Thyroid gland (tissue), 4 donors: ENCODE measurements around the gene CCR6.

Source experiments
- POLR2A ChIP-seq, 2 donors: fragments of 450-650 bp; IDR thresholded peaks; one replicate each; pipeline ENCODE4 v1.6.1; 2017; ENCODE audit warnings: antibody characterized with exemption in 2 of 2, mild to moderate bottlenecking in 2 of 2, moderate library complexity in 1 of 2
- TF ChIP-seq, protein P1 (sequence below), 6 experiments: fragments of 200-600 bp in 3 of 6; fragments of 450-650 bp in 3 of 6; sonication (generic) in 3 of 6; IDR thresholded peaks; one replicate each; pipeline ENCODE4 v1.5.1; 2016 to 2019; ENCODE audit warnings: antibody characterized with exemption in 6 of 6, mild to moderate bottlenecking in 2 of 6, inconsistent platforms in 1 of 6, moderate library complexity in 1 of 6

- TF ChIP-seq, protein P1, sequence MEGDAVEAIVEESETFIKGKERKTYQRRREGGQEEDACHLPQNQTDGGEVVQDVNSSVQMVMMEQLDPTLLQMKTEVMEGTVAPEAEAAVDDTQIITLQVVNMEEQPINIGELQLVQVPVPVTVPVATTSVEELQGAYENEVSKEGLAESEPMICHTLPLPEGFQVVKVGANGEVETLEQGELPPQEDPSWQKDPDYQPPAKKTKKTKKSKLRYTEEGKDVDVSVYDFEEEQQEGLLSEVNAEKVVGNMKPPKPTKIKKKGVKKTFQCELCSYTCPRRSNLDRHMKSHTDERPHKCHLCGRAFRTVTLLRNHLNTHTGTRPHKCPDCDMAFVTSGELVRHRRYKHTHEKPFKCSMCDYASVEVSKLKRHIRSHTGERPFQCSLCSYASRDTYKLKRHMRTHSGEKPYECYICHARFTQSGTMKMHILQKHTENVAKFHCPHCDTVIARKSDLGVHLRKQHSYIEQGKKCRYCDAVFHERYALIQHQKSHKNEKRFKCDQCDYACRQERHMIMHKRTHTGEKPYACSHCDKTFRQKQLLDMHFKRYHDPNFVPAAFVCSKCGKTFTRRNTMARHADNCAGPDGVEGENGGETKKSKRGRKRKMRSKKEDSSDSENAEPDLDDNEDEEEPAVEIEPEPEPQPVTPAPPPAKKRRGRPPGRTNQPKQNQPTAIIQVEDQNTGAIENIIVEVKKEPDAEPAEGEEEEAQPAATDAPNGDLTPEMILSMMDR (IDR thresholded peaks at IDR 0.05): no peak
- no peak for TF ChIP-seq POLR2A (IDR thresholded peaks at IDR 0.05)
These were observed at the start of gene CCR6 for GRCh38 chr6:167122827-167123657.
